Kidney capillary endothelial cell (primary cell): Measurements from ENCODE around the gene TBCD.
"Not testable (repeated sequence)": the region's sequence is repeated elsewhere in the genome, so short reads cannot be mapped to it uniquely, and the experiment has no call there.

Experiments
- DNase-seq: peaks from one replicate; pipeline ENCODE4 v3.0.0-alpha.2; 2018; ENCODE audit warnings: low spot score

Gene TBCD

GRCh38 chr17:82729479-82730260, 22.2 kb upstream of the TBCD start:
- no peak for DNase-seq

GRCh38 chr17:82732118-82732743, 19.6 kb upstream of the TBCD start:
- DNase-seq = no peak

- no peak for DNase-seq
These were observed 16.6 kb upstream of the TBCD start, which contains the start of gene FN3K for GRCh38 chr17:82734987-82735866. Gene FN3K (plus strand): TSS chr17:82735615. CDS start chr17:82735637, 22 bp downstream.

GRCh38 chr17:82736511-82737185, 15.2 kb upstream of the TBCD start:
- DNase-seq = no peak

GRCh38 chr17:82737967-82738877, 13.6 kb upstream of the TBCD start:
- DNase-seq = no peak

- no peak for DNase-seq
These were observed 10.7 kb upstream of the TBCD start for GRCh38 chr17:82740906-82741759.

GRCh38 chr17:82743344-82744219, 8.3 kb upstream of the TBCD start:
- DNase-seq = no peak

GRCh38 chr17:82744736-82745135, 7.1 kb upstream of the TBCD start:
- DNase-seq = not testable (repeated sequence)

GRCh38 chr17:82745524-82745923, 6.3 kb upstream of the TBCD start:
- no peak for DNase-seq

- no peak for DNase-seq
These were observed 3.1 kb upstream of the TBCD start for GRCh38 chr17:82748756-82749155.

GRCh38 chr17:82750241-82750908, 1.5 kb upstream of the TBCD start:
- no peak for DNase-seq

- DNase-seq = no peak
These were observed 694 bp upstream of the TBCD start for GRCh38 chr17:82751171-82751570.

- no peak for DNase-seq
These were observed 721 bp downstream of the TBCD start for GRCh38 chr17:82752371-82753200.

- DNase-seq = no peak
These were observed 1.3 kb downstream of the TBCD start for GRCh38 chr17:82753201-82753464.

- DNase-seq = no peak
These were observed 2.7 kb downstream of the TBCD start for GRCh38 chr17:82754297-82755208.

- DNase-seq = no peak
These were observed 4.3 kb downstream of the TBCD start for GRCh38 chr17:82756166-82756565.

- no peak for DNase-seq
These were observed 13.5 kb downstream of the TBCD start for GRCh38 chr17:82765371-82765770.
